AG09309 (cell line): ENCODE measurements around the gene FAM124A.

Experiments used
- DNase-seq: peaks from one replicate; pipeline ENCODE4 v3.0.0-alpha.2; 2010; ENCODE audit warnings: low read depth
- H3K4me3 ChIP-seq: 2 replicates; pipeline ENCODE4 v1.5.1; 2011; ENCODE audit warnings: mild to moderate bottlenecking, low read depth, low read length, moderate library complexity; ENCODE audit not compliant: control insufficient read depth
- CTCF ChIP-seq: IDR thresholded peaks from 2 replicates; pipeline ENCODE4 v1.5.1; 2011; ENCODE audit warnings: mild to moderate bottlenecking, low read depth, low read length, inconsistent platforms; ENCODE audit not compliant: insufficient read depth, control insufficient read depth; ENCODE audit errors: missing control alignments

FAM124A gene

GRCh38 chr13:51270623-51271415, 48.6 kb downstream of the FAM124A start:
- no peak for DNase-seq
- no peak for TF ChIP-seq CTCF
- no peak overlapping the region for H3K4me3 ChIP-seq

- no peak overlapping the region for H3K4me3 ChIP-seq
- no peak for DNase-seq
- TF ChIP-seq CTCF: no peak
These were observed 49.4 kb downstream of the FAM124A start for GRCh38 chr13:51271528-51272085.

- no peak for DNase-seq
- H3K4me3 ChIP-seq: no peak overlapping the region
- TF ChIP-seq CTCF: no peak
These were observed 52.9 kb downstream of the FAM124A start for GRCh38 chr13:51275101-51275500.

- no peak overlapping the region for H3K4me3 ChIP-seq
- no peak for DNase-seq
These were observed 54.4 kb downstream of the FAM124A start for GRCh38 chr13:51276636-51277035.

GRCh38 chr13:51277928-51278327, 55.7 kb downstream of the FAM124A start:
- no peak for DNase-seq
- H3K4me3 ChIP-seq: no peak overlapping the region
- no peak for TF ChIP-seq CTCF

More at GRCh38 chr13:51276636-51277035, 54.4 kb downstream of the FAM124A start:
- TF ChIP-seq CTCF: no peak

- no peak overlapping the region for H3K4me3 ChIP-seq
- no peak for DNase-seq
- no peak for TF ChIP-seq CTCF
These were observed 56.4 kb downstream of the FAM124A start for GRCh38 chr13:51278426-51279130.
